NCI-H2196 (cell line): ENCODE data around the gene RAB11A.

Source experiments
- DNase-seq: peaks from one replicate; lab custom pipeline; 2025; ENCODE audit not compliant: unreplicated experiment; lab: John Stamatoyannopoulos, UW

Gene RAB11A

GRCh38 chr15:65869126-65869953, at the start of gene RAB11A:
Gene RAB11A (plus strand): TSS chr15:65869491. CDS start chr15:65869586, 95 bp downstream.
- peak; percentile 82 for DNase-seq

- no peak for DNase-seq
These were observed 49.7 kb upstream of the RAB11A start for GRCh38 chr15:65819563-65819960.

GRCh38 chr15:65821070-65821469, 48.2 kb upstream of the RAB11A start:
- no peak for DNase-seq

GRCh38 chr15:65822316-65822715, 47.0 kb upstream of the RAB11A start:
- no peak for DNase-seq

GRCh38 chr15:65824031-65824743, 45.1 kb upstream of the RAB11A start:
- DNase-seq: peak; percentile 20

GRCh38 chr15:65824941-65825544, 44.2 kb upstream of the RAB11A start:
- DNase-seq: no peak

GRCh38 chr15:65827065-65827464, 42.2 kb upstream of the RAB11A start:
- no peak for DNase-seq

- DNase-seq: no peak
These were observed 40.7 kb upstream of the RAB11A start for GRCh38 chr15:65828585-65828984.

GRCh38 chr15:65829130-65829764, 40.0 kb upstream of the RAB11A start:
- peak; percentile 3 for DNase-seq

- DNase-seq: peak; percentile 89
These were observed 36.5 kb upstream of the RAB11A start for GRCh38 chr15:65832549-65833364.

GRCh38 chr15:65833501-65834205, 35.6 kb upstream of the RAB11A start:
- DNase-seq: peak; percentile 8

GRCh38 chr15:65834603-65835282, 34.5 kb upstream of the RAB11A start:
- DNase-seq: no peak

- no peak for DNase-seq
These were observed 33.8 kb upstream of the RAB11A start for GRCh38 chr15:65835447-65835846.

- DNase-seq: no peak
These were observed 32.6 kb upstream of the RAB11A start for GRCh38 chr15:65836665-65837064.

- no peak for DNase-seq
These were observed 31.7 kb upstream of the RAB11A start for GRCh38 chr15:65837301-65838294.

GRCh38 chr15:65839354-65839901, 29.9 kb upstream of the RAB11A start:
- DNase-seq: no peak

GRCh38 chr15:65839985-65840384, 29.3 kb upstream of the RAB11A start:
- no peak for DNase-seq
